Brain microvascular endothelial cell (primary cell): ENCODE data around the gene PYDC2.

Experiments
- DNase-seq: peaks from one replicate; pipeline ENCODE4 v3.0.0-alpha.2; 2020
- H3K27ac ChIP-seq: fragments of 250-450 bp; sonication (Bioruptor Pico); 2 replicates; pipeline ENCODE4 v1.5.1; 2020; ENCODE audit warnings: mild to moderate bottlenecking, moderate library complexity
- H3K27me3 ChIP-seq: fragments of 250-450 bp; sonication (Bioruptor Pico); replicated peaks from 2 replicates; pipeline ENCODE4 v1.5.1; 2020; ENCODE audit warnings: mild to moderate bottlenecking
- H3K36me3 ChIP-seq: fragments of 250-450 bp; sonication (Bioruptor Pico); replicated peaks from 2 replicates; pipeline ENCODE4 v1.5.1; 2020; ENCODE audit warnings: mild to moderate bottlenecking
- H3K4me3 ChIP-seq: 2 replicates; pipeline ENCODE4 v1.5.1; 2011; ENCODE audit warnings: low read depth, mild to moderate bottlenecking, control low read depth, low read length, moderate library complexity
- in situ Hi-C: cut with HindIII; loops from 2 replicates; pipeline ENCODE4 v1.10.0; 2017; ENCODE audit warnings: low sequenced_read_pairs, low pct_ligation_motif_present
- TF ChIP-seq, protein P1 (sequence below): IDR thresholded peaks from 2 replicates; pipeline ENCODE4 v1.5.1; 2011; ENCODE audit warnings: low read depth, mild to moderate bottlenecking, moderate library complexity, low read length, control low read depth, inconsistent platforms; ENCODE audit errors: missing control alignments

Gene PYDC2

DNA sequence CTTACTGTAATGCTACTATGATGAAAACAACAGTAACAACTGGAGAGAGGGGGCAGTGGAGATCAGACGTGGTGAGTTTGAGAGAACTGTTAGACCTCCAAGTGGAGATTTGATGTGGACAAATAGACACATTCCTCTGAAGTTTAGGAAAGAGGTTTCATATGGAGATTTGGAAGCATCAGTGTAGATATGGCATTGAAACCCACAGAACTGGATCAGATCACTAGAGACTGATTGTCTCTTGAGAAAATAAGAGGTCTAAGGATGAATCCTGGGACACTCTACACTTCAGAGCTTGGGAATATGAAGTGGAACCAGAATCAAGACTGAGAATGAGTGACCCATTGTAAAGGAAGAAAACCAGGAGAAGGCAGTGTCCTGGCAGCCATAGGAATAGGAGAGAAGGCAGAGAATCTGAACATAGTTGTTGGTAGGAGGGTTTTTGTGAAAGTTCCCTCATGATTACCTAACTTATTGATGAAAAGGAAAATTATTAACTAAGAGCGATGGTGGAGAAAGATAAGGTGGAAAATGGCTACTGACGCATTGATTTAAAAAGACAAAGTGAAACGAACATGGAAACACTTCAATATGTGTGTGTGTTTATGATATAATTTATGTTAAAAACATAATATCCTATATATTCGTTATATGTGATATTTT, 29.7 kb upstream of the PYDC2 start:
- in situ Hi-C loops = no loop called here
- no peak overlapping the region for H3K27ac ChIP-seq
- TF ChIP-seq, protein P1, sequence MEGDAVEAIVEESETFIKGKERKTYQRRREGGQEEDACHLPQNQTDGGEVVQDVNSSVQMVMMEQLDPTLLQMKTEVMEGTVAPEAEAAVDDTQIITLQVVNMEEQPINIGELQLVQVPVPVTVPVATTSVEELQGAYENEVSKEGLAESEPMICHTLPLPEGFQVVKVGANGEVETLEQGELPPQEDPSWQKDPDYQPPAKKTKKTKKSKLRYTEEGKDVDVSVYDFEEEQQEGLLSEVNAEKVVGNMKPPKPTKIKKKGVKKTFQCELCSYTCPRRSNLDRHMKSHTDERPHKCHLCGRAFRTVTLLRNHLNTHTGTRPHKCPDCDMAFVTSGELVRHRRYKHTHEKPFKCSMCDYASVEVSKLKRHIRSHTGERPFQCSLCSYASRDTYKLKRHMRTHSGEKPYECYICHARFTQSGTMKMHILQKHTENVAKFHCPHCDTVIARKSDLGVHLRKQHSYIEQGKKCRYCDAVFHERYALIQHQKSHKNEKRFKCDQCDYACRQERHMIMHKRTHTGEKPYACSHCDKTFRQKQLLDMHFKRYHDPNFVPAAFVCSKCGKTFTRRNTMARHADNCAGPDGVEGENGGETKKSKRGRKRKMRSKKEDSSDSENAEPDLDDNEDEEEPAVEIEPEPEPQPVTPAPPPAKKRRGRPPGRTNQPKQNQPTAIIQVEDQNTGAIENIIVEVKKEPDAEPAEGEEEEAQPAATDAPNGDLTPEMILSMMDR = no peak
- H3K4me3 ChIP-seq = no peak overlapping the region
- DNase-seq = no peak
- no peaks in the 10 kb centered on the region for H3K27me3 ChIP-seq
- H3K36me3 ChIP-seq = no peaks in the 10 kb centered on the region

DNA sequence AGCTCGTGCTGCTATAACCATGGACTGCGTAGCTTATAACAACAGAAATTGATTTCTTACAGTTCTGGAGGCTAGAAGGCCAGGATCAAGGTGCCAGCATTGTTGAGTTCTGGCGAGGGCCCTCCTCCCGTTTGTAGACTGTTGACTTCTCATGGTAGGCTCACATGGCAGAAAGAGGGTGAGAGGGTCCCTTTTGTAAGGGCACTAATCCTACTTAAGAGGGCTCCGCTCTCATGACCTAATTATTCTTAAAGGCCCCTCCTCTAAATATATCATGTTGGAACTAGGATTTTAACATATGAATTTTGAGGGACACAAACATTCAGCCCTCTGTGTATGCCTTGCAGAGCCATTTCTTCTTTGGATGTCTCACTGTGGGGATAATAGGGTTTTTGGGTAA, 28.8 kb upstream of the PYDC2 start:
- Histone ChIP-seq H3K36me3 (no peaks in the 10 kb centered on the region), H3K27ac (no peak overlapping the region), H3K27me3 (no peaks in the 10 kb centered on the region), H3K4me3 (no peak overlapping the region)
- TF ChIP-seq, protein P1 = no peak
- DNase-seq = no peak
- in situ Hi-C loops = no loop called here

DNA sequence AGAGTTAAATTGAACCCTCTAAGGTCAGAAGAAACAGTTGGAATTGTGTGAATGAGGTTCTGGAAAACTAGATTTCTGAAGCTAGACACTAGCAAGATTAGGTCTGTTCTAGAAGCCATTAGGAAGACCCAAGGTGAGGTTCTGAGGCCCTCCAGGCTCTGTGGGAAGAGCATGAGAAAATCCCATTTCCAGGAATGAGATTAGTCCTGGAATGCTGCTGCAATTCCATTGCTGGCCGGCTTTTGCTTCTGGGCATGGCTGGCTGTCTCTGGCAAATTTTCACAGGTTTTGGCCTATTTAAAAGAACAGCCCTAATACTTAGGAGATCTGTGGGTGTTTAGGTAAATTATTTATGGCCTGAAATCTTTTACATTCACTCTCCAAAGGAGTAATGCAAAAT, 26.9 kb upstream of the PYDC2 start:
- Histone ChIP-seq H3K36me3 (no peaks in the 10 kb centered on the region), H3K27me3 (no peaks in the 10 kb centered on the region), H3K27ac (no peak overlapping the region), H3K4me3 (no peak overlapping the region)
- no peak for DNase-seq
- in situ Hi-C loops = no loop called here
- TF ChIP-seq, protein P1 = no peak

DNA sequence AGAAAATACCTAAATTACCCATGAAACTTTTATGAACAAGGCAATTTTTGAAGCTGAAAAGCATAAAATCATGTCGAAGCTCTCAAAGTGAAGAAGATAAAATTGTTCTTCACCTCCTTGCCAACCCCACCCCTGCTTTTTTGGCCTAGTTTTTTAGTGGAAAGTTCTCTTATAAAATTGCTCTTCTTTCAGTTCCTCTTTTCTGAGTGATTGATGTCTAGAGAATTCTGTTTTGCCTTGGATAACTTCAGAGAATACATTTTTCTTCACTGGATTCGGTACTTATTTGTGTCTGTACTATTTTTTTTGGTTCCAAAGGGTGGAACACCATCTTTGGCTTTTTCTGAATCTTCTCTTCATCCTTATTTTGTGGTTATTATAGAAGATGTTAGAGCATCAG, 25.0 kb upstream of the PYDC2 start:
- H3K27me3 ChIP-seq = no peaks in the 10 kb centered on the region
- no peak overlapping the region for H3K4me3 ChIP-seq
- H3K36me3 ChIP-seq = no peaks in the 10 kb centered on the region
- no peak for DNase-seq
- no peak overlapping the region for H3K27ac ChIP-seq
- TF ChIP-seq, protein P1 = no peak
- in situ Hi-C loops = no loop called here

DNA sequence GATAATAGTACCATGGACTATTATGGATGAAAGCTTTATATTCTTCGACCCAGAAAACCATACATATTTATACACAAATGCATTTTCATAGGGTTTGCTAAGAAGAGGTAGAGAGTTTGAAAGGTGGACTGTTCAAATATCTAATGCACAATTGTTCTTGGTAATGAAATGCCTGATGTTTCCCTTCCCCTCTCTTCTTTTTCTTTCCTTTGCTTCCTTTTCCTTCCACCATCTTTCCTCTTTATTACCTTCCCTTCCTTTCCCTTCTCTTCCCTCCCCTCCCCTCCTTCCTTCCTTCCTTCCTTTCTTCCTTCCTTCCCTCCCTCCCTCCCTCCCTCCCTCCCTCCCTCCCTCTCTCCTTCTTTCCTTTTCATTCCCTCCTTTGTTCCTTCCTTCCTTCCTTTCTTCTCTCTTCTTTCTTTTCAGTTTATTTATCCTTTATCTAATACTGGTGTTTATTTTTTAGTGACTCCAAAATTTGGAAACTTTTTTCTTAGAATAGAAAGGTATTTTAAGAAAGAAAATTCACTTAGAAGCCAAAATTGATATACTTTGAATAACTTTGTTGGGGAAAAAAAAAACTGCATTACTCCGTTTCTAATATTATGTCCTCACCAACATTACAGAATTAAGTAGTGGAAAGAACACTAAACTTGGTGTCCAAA, 22.7 kb upstream of the PYDC2 start:
- H3K36me3 ChIP-seq = no peaks in the 10 kb centered on the region
- H3K27me3 ChIP-seq = no peaks in the 10 kb centered on the region
- no peak overlapping the region for H3K27ac ChIP-seq
- DNase-seq = no peak
- TF ChIP-seq, protein P1 = no peak
- in situ Hi-C loops = no loop called here
- no peak overlapping the region for H3K4me3 ChIP-seq
